ENCODE data around the gene TBCCD1.
"Not testable (repeated sequence)": the region's sequence is repeated elsewhere in the genome, so short reads cannot be mapped to it uniquely, and the experiment has no call there.

Gene TBCCD1

GRCh38 chr3:186596568-186597287 lies 29.6 kb upstream of the TBCCD1 start:
- peak; percentile 61 for DNase-seq (ENCODE audit: low read depth, low spot score)

- no peak for DNase-seq (ENCODE audit: low read depth, low spot score)
Measured at GRCh38 chr3:186594591-186595113, 27.5 kb upstream of the TBCCD1 start.

GRCh38 chr3:186593862-186594261 lies 26.7 kb upstream of the TBCCD1 start:
- no peak for DNase-seq (ENCODE audit: low read depth, low spot score)

- no peak for DNase-seq (ENCODE audit: low read depth, low spot score)
Measured at GRCh38 chr3:186592682-186593081, 25.5 kb upstream of the TBCCD1 start.

GRCh38 chr3:186590580-186591295 lies 23.6 kb upstream of the TBCCD1 start:
- no peak for DNase-seq (ENCODE audit: low read depth, low spot score)

- no peak for DNase-seq (ENCODE audit: low read depth, low spot score)
Measured at GRCh38 chr3:186589856-186590579, 22.9 kb upstream of the TBCCD1 start.

- peak; percentile 14 for DNase-seq (ENCODE audit: low read depth, low spot score)
Measured at GRCh38 chr3:186589121-186589520, 22.0 kb upstream of the TBCCD1 start.

GRCh38 chr3:186588632-186589031 lies 21.5 kb upstream of the TBCCD1 start:
- DNase-seq (ENCODE audit: low read depth, low spot score), result no peak

GRCh38 chr3:186587183-186587582 lies 20.0 kb upstream of the TBCCD1 start:
- DNase-seq (ENCODE audit: low read depth, low spot score), result no peak

- not testable (repeated sequence) for DNase-seq (ENCODE audit: low read depth, low spot score)
Measured at GRCh38 chr3:186586245-186586644, 19.1 kb upstream of the TBCCD1 start.

- peak; percentile 40 for DNase-seq (ENCODE audit: low read depth, low spot score)
Measured at GRCh38 chr3:186583831-186584230, 16.7 kb upstream of the TBCCD1 start.

GRCh38 chr3:186582541-186582940 lies 15.4 kb upstream of the TBCCD1 start:
- DNase-seq (ENCODE audit: low read depth, low spot score), result no peak

GRCh38 chr3:186580785-186581184 lies 13.6 kb upstream of the TBCCD1 start:
- no peak for DNase-seq (ENCODE audit: low read depth, low spot score)

GRCh38 chr3:186577521-186577920 lies 10.4 kb upstream of the TBCCD1 start:
- no peak for DNase-seq (ENCODE audit: low read depth, low spot score)

GRCh38 chr3:186571644-186572013 lies 4.5 kb upstream of the TBCCD1 start:
- no peak for DNase-seq (ENCODE audit: low read depth, low spot score)

- DNase-seq (ENCODE audit: low read depth, low spot score), result peak; percentile 2
Measured at GRCh38 chr3:186570941-186571643, 4.0 kb upstream of the TBCCD1 start.

- peak; percentile 100 for DNase-seq (ENCODE audit: low read depth, low spot score)
Measured at GRCh38 chr3:186570096-186570940, 3.2 kb upstream of the TBCCD1 start, which contains the start of gene DNAJB11. Gene DNAJB11, plus strand, starts transcription at chr3:186570720. Its CDS starts 178 bp downstream, at chr3:186570898.

GRCh38 chr3:186569779-186570095 lies 2.6 kb upstream of the TBCCD1 start:
- no peak for DNase-seq (ENCODE audit: low read depth, low spot score)

GRCh38 chr3:186569361-186569760 lies 2.2 kb upstream of the TBCCD1 start:
- DNase-seq (ENCODE audit: low read depth, low spot score), result not testable (repeated sequence)

- DNase-seq (ENCODE audit: low read depth, low spot score), result no peak
Measured at GRCh38 chr3:186566772-186567071, 417 bp downstream of the TBCCD1 start.

GRCh38 chr3:186564586-186564985 lies 2.6 kb downstream of the TBCCD1 start:
- DNase-seq (ENCODE audit: low read depth, low spot score), result no peak

All from astrocyte of the hippocampus (primary cell).